ENCODE measurements around the gene THAP5. TPM values are rescaled to one million over a fixed set of nuclear protein-coding genes. Genes with fewer than 3 reads are reported as not detected.

THAP5 gene
- total RNA-seq, 4 donors from 2014 or later, result 30.8 to 41.7 (median 36.2) TPM

- ATAC-seq, result no peak
- WGBS, 2 donors (ENCODE audit: low coverage in 1 of 2), result 60 to 76% methylated on average over 1 to 6 of the region's 8 CpGs
- H3K27ac ChIP-seq, result no peak overlapping the region
Measured at GRCh38 chr7:108603656-108604306, 34.3 kb upstream of the THAP5 start.

DNA sequence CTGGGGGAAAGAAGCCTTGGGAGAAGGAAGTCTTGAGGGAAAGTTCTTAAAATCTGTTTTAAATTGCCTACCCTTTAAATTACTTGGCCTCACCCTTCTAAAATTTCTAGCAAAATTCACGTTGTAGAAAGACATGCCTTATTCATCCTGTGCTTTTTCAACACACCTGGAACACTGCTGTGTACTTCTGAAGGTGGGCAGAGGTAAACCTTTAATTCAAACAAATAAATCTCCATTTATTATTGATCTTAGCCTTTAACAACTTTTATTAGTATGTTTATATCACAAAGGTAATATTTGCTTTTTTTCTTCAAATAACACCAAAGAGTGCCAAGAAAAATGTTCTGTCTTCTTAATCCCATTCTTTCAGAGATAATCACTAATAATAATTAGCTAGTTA lies 30.9 kb upstream of the THAP5 start:
- 59 to 60% methylated on average over 1 of the region's 1 CpG for WGBS, 2 donors (ENCODE audit: low coverage in 1 of 2)
- Histone ChIP-seq H3K36me3 (no peaks in the 10 kb centered on the region), H3K4me3 (no peak overlapping the region), H3K9me3 (no peaks in the 10 kb centered on the region), H3K27ac (no peak overlapping the region), H3K4me1 (no peaks in the 10 kb centered on the region), H3K27me3 (no peaks in the 10 kb centered on the region)
- no peak for TF ChIP-seq POLR2AphosphoS5 (IDR thresholded peaks at IDR 0.05)
- no peak for TF ChIP-seq POLR2A (IDR thresholded peaks at IDR 0.05)
- TF ChIP-seq, protein P1, sequence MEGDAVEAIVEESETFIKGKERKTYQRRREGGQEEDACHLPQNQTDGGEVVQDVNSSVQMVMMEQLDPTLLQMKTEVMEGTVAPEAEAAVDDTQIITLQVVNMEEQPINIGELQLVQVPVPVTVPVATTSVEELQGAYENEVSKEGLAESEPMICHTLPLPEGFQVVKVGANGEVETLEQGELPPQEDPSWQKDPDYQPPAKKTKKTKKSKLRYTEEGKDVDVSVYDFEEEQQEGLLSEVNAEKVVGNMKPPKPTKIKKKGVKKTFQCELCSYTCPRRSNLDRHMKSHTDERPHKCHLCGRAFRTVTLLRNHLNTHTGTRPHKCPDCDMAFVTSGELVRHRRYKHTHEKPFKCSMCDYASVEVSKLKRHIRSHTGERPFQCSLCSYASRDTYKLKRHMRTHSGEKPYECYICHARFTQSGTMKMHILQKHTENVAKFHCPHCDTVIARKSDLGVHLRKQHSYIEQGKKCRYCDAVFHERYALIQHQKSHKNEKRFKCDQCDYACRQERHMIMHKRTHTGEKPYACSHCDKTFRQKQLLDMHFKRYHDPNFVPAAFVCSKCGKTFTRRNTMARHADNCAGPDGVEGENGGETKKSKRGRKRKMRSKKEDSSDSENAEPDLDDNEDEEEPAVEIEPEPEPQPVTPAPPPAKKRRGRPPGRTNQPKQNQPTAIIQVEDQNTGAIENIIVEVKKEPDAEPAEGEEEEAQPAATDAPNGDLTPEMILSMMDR (IDR thresholded peaks at IDR 0.05), result no peak
- TF ChIP-seq EP300 (IDR thresholded peaks at IDR 0.05), result no peak
- no peak for ATAC-seq

More at GRCh38 chr7:108603656-108604306, 34.3 kb upstream of the THAP5 start:
- H3K27me3 ChIP-seq, result no peaks in the 10 kb centered on the region
- H3K4me3 ChIP-seq, result no peak overlapping the region
- no peaks in the 10 kb centered on the region for H3K9me3 ChIP-seq
- no peaks in the 10 kb centered on the region for H3K36me3 ChIP-seq
- H3K4me1 ChIP-seq, result no peaks in the 10 kb centered on the region
- no peak for TF ChIP-seq POLR2A (IDR thresholded peaks at IDR 0.05)
- TF ChIP-seq, protein P1 (IDR thresholded peaks at IDR 0.05), result no peak

- Histone ChIP-seq H3K36me3 (no peaks in the 10 kb centered on the region), H3K27ac (no peak overlapping the region), H3K27me3 (no peaks in the 10 kb centered on the region), H3K9me3 (no peaks in the 10 kb centered on the region), H3K4me3 (no peak overlapping the region), H3K4me1 (no peaks in the 10 kb centered on the region)
- TF ChIP-seq EP300 (IDR thresholded peaks at IDR 0.05), result no peak
- TF ChIP-seq POLR2A (IDR thresholded peaks at IDR 0.05), result no peak
- TF ChIP-seq POLR2AphosphoS5 (IDR thresholded peaks at IDR 0.05), result no peak
- TF ChIP-seq, protein P1 (IDR thresholded peaks at IDR 0.05), result no peak
- ATAC-seq, result no peak
- 70 to 76% methylated on average over 6 of the region's 6 CpGs for WGBS, 2 donors (ENCODE audit: low coverage in 1 of 2)
Measured at GRCh38 chr7:108598914-108599580, 29.5 kb upstream of the THAP5 start.

- 56 to 66% methylated on average over 2 of the region's 2 CpGs for WGBS, 2 donors (ENCODE audit: low coverage in 1 of 2)
Measured at GRCh38 chr7:108598153-108598552, 28.6 kb upstream of the THAP5 start.

More at GRCh38 chr7:108598153-108598552, 28.6 kb upstream of the THAP5 start:
- TF ChIP-seq, protein P1 (IDR thresholded peaks at IDR 0.05), result no peak
- TF ChIP-seq POLR2AphosphoS5 (IDR thresholded peaks at IDR 0.05) (no peak), EP300 (IDR thresholded peaks at IDR 0.05) (no peak), POLR2A (IDR thresholded peaks at IDR 0.05) (no peak)
- H3K27me3 ChIP-seq, result no peaks in the 10 kb centered on the region
- H3K36me3 ChIP-seq, result no peaks in the 10 kb centered on the region
- no peak overlapping the region for H3K4me3 ChIP-seq
- no peaks in the 10 kb centered on the region for H3K9me3 ChIP-seq
- no peaks in the 10 kb centered on the region for H3K4me1 ChIP-seq
- no peak overlapping the region for H3K27ac ChIP-seq
- no peak for ATAC-seq

Data from gastroesophageal sphincter (tissue), 4 donors.